ENCODE measurements around the gene CDK10.

Gene CDK10

DNA sequence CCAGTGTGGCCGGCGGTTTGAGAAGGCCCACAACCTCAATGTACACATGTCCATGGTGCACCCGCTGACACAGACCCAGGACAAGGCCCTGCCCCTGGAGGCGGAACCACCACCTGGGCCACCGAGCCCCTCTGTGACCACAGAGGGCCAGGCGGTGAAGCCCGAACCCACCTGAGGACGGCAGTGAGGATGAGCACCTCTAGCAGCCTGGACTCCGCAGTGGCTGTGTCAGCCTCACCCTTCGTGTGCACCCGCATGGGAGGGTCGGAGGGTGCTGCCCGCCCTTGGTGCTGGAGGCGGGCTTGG is 51.5 kb downstream of the CDK10 start:
- DNase-seq = no peak

DNA sequence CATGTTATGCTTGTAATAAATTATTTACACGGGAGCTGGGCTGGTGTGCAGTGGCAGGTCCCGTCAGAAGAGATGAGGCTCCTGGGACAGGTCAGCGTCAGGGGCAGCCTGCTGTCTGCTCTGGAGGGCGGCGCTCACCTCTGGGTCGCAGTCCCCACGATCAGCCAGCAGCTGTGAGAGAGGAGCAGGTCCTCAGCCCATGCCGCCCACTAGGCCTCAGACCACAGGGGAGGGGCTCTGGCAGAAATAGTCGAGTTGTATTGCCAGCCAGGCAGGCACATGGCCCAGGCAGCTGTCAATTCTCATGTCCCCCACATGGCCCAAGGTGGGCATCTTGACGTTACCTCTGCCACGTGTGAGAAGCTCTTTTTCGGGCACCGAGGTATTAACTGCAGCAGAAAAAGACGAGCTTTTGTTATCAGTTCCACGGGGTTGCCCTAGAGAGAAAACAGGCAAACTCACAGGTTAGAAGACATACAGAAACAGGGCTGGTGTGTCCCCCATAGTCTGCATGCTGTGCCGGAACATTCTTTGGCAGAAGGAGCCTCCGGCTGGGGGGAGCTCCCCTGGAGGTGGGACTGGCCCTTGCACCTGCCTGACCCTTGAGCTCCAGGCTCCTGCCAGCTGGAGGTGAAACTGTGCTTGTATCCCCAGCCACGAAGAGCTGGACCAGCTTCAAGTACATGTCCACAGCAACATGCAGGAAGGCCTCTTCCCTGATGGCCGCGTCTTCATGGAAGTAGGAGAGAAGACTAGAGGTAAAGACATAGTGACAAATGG is 52.2 kb downstream of the CDK10 start:
- DNase-seq = no peak

DNA sequence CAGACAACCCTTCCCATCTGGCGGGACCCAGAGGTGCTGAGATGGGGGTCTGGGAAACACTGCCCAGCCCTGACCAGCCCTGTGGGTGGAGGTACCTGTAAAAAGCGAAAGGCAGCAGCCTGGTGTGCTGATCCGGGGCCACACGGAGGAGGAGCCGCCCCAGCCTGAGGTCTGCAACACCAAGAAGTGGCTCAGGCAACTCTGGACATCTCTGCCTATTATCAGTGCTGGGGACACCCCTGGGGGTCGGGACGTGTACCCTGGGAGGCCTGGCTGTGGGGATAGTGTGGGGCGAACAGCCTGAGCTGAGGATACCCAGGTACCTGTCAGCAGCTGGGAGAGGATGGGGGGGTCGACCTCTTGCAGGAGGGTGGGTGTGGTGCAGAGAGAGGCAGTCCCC is 52.9 kb downstream of the CDK10 start:
- DNase-seq = no peak

DNA sequence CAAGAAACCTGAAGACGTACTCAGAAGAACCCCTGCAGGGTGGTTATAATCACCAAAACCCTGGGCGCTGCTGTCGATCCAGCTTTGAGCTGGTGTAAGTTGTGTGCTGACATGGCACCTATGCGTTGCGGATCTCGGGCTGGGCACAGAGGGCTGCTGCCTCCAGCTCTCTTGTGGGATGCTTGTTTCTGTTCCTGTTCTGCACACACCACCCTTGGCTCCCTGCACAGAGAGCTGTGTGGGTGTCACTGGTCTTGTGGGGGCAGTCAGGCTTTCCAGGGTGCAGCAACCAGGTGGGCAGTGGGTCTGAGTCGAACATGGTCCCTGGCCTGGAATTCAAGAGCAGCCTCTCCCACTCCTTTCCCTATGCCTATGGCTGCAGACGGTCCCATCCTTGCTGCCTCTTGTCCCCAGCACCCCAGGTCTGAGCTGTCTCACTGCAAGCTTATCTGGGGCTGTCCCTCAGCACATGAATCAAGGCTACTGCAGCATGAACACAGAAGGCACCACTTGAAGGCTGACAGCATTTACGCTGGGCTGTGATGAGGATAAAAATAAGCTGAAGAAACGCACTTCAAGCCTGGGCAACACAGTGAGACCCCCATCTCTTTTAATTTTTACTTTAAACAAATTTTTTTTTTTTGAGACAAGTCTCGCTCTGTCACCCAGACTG is 55.0 kb downstream of the CDK10 start:
- DNase-seq = no peak

DNA sequence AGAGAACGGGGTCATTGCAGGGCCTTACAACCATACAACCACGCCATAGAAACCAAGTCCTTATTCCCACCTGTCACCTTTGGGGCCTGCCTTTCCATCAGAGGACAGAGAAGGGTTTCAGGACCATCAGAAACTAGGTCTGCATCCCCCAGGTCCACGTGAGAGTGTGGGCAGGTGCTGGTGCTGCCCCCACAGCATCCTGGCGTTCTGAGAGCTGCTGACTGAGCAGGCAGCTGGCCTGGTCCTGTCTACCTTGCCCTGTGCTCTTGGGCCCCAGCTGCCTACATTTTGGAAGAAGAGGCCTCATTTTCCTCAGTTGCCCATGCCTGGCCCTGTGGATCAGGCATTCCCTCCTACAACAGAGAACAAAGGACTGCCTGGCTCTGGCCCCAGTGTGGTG is 56.5 kb downstream of the CDK10 start:
- DNase-seq = no peak

DNA sequence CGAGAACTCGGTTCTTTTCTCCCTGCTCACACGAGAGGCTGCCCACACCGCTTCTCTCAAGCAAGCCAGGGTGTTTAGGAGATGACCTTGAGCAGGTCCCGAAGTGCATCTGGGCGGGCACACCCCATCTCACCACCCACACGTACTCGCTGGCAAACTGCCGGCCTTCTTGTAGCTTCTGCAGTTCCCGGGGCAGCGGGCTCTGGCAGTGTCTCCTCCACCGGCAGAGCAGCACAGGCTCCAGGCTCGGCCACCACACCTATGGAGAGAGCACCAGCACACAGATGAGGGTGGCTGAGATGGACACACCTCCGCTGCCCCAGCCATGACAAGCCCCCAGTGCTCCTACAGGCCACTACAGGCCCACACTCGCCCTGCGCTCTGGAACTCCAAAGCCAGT is 58.3 kb downstream of the CDK10 start:
- no peak for DNase-seq
